Esophagus muscularis mucosa (tissue), 4 donors: ENCODE measurements around the gene IST1.

Experiments
- EP300 ChIP-seq: sonication (generic); formaldehyde crosslinking; IDR thresholded peaks from one replicate; pipeline ENCODE4 v1.6.1; 2017; ENCODE audit warnings: antibody characterized with exemption
- POLR2A ChIP-seq: fragments of 450-650 bp; IDR thresholded peaks from one replicate; pipeline ENCODE4 v1.6.1; 2017; ENCODE audit warnings: antibody characterized with exemption, moderate library complexity, mild to moderate bottlenecking, low read depth
- TF ChIP-seq, protein P1 (sequence below), 3 experiments: fragments of 200-600 bp in 2 of 3; fragments of 450-650 bp in 1 of 3; sonication (generic) in 2 of 3; IDR thresholded peaks; one replicate each; pipeline ENCODE4 v1.5.1; 2017 to 2019; ENCODE audit warnings: antibody characterized with exemption in 3 of 3, mild to moderate bottlenecking in 2 of 3, moderate library complexity in 1 of 3

DNA sequence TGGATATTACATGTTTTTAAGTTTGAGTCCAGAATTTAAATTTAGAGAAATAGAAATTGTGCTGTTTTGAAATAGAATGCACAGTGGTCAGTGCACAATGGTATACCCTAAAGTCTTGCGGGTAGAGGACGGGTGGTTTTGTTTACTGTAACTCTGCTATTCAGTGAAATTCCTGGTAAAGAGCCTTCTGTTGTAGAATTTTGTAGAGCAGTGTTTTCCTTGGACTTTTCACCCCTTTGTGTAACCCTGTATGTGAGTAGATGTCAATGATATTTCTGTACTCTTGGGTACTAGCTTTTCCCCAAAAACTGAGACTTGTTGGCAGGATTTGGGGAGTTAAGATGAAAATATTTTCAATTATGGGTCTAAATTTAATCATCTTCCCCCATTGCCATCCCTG lies 19.5 kb downstream of the IST1 start:
- TF ChIP-seq, protein P1, sequence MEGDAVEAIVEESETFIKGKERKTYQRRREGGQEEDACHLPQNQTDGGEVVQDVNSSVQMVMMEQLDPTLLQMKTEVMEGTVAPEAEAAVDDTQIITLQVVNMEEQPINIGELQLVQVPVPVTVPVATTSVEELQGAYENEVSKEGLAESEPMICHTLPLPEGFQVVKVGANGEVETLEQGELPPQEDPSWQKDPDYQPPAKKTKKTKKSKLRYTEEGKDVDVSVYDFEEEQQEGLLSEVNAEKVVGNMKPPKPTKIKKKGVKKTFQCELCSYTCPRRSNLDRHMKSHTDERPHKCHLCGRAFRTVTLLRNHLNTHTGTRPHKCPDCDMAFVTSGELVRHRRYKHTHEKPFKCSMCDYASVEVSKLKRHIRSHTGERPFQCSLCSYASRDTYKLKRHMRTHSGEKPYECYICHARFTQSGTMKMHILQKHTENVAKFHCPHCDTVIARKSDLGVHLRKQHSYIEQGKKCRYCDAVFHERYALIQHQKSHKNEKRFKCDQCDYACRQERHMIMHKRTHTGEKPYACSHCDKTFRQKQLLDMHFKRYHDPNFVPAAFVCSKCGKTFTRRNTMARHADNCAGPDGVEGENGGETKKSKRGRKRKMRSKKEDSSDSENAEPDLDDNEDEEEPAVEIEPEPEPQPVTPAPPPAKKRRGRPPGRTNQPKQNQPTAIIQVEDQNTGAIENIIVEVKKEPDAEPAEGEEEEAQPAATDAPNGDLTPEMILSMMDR (IDR thresholded peaks at IDR 0.05) = no peak
- TF ChIP-seq POLR2A (no peak), EP300 (no peak)
